ENCODE measurements around the gene ESRRA. TPM values are rescaled to one million over a fixed set of nuclear protein-coding genes. Genes with fewer than 3 reads are reported as not detected.

Gene ESRRA
- total and polyA plus RNA-seq, 9 of the 15 experiments (the other 6 are each of a cell fraction or from before 2014, with no cell fraction given) = 0.27 to 89.7 (median 23.7) TPM

DNA sequence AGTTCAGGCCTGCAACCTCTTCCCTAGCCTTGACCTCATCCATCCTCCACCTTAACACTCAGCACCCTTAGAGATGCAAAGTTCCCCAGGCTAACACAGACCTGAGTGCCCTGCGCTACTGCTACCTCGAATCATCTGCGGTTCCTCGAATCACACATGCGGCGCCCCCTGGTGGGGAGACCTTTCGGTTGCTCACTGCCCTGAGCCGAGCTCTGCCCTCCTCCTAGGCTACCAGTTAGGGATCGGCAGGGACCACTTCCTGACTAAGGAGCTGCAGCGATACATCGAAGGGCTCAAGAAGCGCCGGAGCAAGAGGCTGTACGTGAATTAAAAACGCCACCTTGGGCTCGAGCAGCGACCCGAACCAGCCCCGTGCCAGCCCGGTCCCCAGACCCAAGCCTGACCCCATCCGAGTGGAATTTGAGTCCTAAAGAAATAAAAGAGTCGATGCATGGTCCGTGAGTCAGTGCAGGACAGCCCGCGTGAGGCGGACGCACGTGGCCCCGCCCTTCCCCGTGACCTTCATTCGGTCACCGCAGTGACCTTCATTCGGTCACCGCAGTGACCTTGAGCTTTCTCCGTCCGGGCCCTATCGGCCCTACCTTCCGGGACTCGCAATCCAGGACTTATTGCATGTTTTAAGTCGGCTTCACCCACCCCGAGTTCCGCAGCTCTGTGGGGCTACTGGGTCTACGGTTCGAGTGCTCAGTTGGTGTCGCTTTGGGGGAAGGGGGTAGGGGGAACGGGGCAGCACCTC, 830 bp upstream of the ESRRA start (continued):
- TF ChIP-seq, protein P1, sequence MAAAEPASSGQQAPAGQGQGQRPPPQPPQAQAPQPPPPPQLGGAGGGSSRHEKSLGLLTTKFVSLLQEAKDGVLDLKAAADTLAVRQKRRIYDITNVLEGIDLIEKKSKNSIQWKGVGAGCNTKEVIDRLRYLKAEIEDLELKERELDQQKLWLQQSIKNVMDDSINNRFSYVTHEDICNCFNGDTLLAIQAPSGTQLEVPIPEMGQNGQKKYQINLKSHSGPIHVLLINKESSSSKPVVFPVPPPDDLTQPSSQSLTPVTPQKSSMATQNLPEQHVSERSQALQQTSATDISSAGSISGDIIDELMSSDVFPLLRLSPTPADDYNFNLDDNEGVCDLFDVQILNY (CRISPR knock-in tag; IDR thresholded peaks at IDR 0.05) = no peak
- TF ChIP-seq PRMT5 (CRISPR knock-in tag; IDR thresholded peaks at IDR 0.05) (no peak), NFXL1 (CRISPR knock-in tag; IDR thresholded peaks at IDR 0.05) (no peak), EHMT2 (IDR thresholded peaks at IDR 0.05) (no peak), E2F3 (CRISPR knock-in tag; IDR thresholded peaks at IDR 0.05) (no peak), MIER1 (IDR thresholded peaks at IDR 0.05; ENCODE audit: low read depth) (0 out of 2 replicates have a peak, but pooled peaks have one; percentile 40), MED1 (CRISPR knock-in tag; IDR thresholded peaks at IDR 0.05; ENCODE audit: borderline replicate concordance) (no peak), ESRRA (IDR thresholded peaks at IDR 0.05; ENCODE audit: borderline replicate concordance, low read depth) (peak; percentile 100), PHF21A (IDR thresholded peaks at IDR 0.05; ENCODE audit: borderline replicate concordance, low read depth) (no peak), ZNF124 (CRISPR knock-in tag; IDR thresholded peaks at IDR 0.05) (no peak), TEAD1 (CRISPR knock-in tag; IDR thresholded peaks at IDR 0.05) (peak; percentile 6 to 69; a peak in 1 of 4 replicates), ILK (tag; IDR thresholded peaks at IDR 0.05; ENCODE audit: borderline replicate concordance, low read depth) (no peak), NR2C2 (CRISPR knock-in tag; IDR thresholded peaks at IDR 0.05) (no peak), NR2C2 (tag; IDR thresholded peaks at IDR 0.05) (peak; percentile 75), KDM1A (IDR thresholded peaks at IDR 0.05) (no peak), SIN3B (IDR thresholded peaks at IDR 0.05; ENCODE audit: low read depth) (peak; percentile 75), ELF1 (tag; IDR thresholded peaks at IDR 0.05) (peak; percentile 75; the same call in 1 of the 2 replicates), ZNF239 (CRISPR knock-in tag; IDR thresholded peaks at IDR 0.05) (no peak), ZNF184 (CRISPR knock-in tag; IDR thresholded peaks at IDR 0.05) (no peak)
- TF ChIP-seq, protein P2, sequence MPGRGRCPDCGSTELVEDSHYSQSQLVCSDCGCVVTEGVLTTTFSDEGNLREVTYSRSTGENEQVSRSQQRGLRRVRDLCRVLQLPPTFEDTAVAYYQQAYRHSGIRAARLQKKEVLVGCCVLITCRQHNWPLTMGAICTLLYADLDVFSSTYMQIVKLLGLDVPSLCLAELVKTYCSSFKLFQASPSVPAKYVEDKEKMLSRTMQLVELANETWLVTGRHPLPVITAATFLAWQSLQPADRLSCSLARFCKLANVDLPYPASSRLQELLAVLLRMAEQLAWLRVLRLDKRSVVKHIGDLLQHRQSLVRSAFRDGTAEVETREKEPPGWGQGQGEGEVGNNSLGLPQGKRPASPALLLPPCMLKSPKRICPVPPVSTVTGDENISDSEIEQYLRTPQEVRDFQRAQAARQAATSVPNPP (IDR thresholded peaks at IDR 0.05; ENCODE audit: borderline replicate concordance, insufficient read depth, insufficient read length) = no peak
- TF ChIP-seq, protein P3, sequence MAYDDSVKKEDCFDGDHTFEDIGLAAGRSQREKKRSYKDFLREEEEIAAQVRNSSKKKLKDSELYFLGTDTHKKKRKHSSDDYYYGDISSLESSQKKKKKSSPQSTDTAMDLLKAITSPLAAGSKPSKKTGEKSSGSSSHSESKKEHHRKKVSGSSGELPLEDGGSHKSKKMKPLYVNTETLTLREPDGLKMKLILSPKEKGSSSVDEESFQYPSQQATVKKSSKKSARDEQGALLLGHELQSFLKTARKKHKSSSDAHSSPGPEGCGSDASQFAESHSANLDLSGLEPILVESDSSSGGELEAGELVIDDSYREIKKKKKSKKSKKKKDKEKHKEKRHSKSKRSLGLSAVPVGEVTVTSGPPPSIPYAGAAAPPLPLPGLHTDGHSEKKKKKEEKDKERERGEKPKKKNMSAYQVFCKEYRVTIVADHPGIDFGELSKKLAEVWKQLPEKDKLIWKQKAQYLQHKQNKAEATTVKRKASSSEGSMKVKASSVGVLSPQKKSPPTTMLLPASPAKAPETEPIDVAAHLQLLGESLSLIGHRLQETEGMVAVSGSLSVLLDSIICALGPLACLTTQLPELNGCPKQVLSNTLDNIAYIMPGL (CRISPR knock-in tag; IDR thresholded peaks at IDR 0.05) = peak; percentile 67; the same call in 1 of the 2 replicates
- TF ChIP-seq, protein P4, sequence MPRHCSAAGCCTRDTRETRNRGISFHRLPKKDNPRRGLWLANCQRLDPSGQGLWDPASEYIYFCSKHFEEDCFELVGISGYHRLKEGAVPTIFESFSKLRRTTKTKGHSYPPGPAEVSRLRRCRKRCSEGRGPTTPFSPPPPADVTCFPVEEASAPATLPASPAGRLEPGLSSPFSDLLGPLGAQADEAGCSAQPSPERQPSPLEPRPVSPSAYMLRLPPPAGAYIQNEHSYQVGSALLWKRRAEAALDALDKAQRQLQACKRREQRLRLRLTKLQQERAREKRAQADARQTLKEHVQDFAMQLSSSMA (CRISPR knock-in tag; IDR thresholded peaks at IDR 0.05) = no peak
- TF ChIP-seq, protein P5, sequence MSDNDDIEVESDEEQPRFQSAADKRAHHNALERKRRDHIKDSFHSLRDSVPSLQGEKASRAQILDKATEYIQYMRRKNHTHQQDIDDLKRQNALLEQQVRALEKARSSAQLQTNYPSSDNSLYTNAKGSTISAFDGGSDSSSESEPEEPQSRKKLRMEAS (CRISPR knock-in tag; IDR thresholded peaks at IDR 0.05) = peak; percentile 96
